Measurements from ENCODE around the gene RBM4B.

GRCh38 chr11:66704659-66705360 lies 27.1 kb upstream of the RBM4B start:
- TF ChIP-seq ZFP30 (CRISPR knock-in tag; IDR thresholded peaks at IDR 0.05) (no peak), GLIS3 (CRISPR knock-in tag; IDR thresholded peaks at IDR 0.05) (no peak)

Measured in SK-N-SH treated with all-trans-retinoic acid at 6 μM for 48 hours (cell line).